SK-N-MC (cell line): Measurements from ENCODE around the gene SIGMAR1.
A peak's percentile ranks its signal among the peaks of the same experiment; 100 is the strongest.

Source experiments
- DNase-seq: peaks from one replicate; pipeline ENCODE4 v3.0.0-alpha.2; 2011; ENCODE audit warnings: low read depth, low spot score
- H3K27ac ChIP-seq: fragments of 200-600 bp; sonication (generic); 2 replicates; pipeline ENCODE4 v1.5.1; 2016; ENCODE audit warnings: mixed run types
- H3K36me3 ChIP-seq: fragments of 200-600 bp; sonication (generic); 2 replicates; pipeline ENCODE4 v1.6.1; 2017; ENCODE audit warnings: antibody characterized with exemption, low read length, mixed read lengths; ENCODE audit not compliant: insufficient read depth
- H3K4me3 ChIP-seq: fragments of 200-600 bp; sonication (generic); 2 replicates; pipeline ENCODE4 v1.5.1; 2016
- H3K9ac ChIP-seq: fragments of 200-600 bp; sonication (generic); 2 replicates; pipeline ENCODE4 v1.8.0; 2017; ENCODE audit warnings: mixed run types, mixed read lengths; ENCODE audit not compliant: insufficient read length
- H3K9me3 ChIP-seq: fragments of 200-600 bp; sonication (generic); 2 replicates; pipeline ENCODE4 v1.6.1; 2017; ENCODE audit warnings: low read depth, mild to moderate bottlenecking, antibody characterized with exemption, low read length, moderate library complexity, mixed read lengths
- EZH2 ChIP-seq: fragments of 200-600 bp; sonication (generic); IDR thresholded peaks from one replicate; pipeline ENCODE4 v1.6.1; 2017; ENCODE audit warnings: antibody characterized with exemption
- FOXP2 ChIP-seq: optimal IDR thresholded peaks from 2 replicates; pipeline ENCODE3; 2011; ENCODE audit warnings: mild to moderate bottlenecking, moderate library complexity; ENCODE audit not compliant: insufficient read depth; ENCODE audit errors: extremely low read length, control extremely low read depth
- POLR2AphosphoS5 ChIP-seq: IDR thresholded peaks from 2 replicates; pipeline ENCODE4 v1.6.1; 2012; ENCODE audit warnings: mild to moderate bottlenecking, low read depth, low read length, borderline replicate concordance

Gene SIGMAR1

GRCh38 chr9:34591917-34592866 lies 45.4 kb downstream of the SIGMAR1 start:
- no peaks in the 10 kb centered on the region for H3K36me3 ChIP-seq
- H3K4me3 ChIP-seq = peak overlapping the region; percentile 73; the same call in 1 of the 2 replicates
- no peak overlapping the region for H3K9ac ChIP-seq
- TF ChIP-seq FOXP2 = no peak
- no peak for TF ChIP-seq EZH2
- TF ChIP-seq POLR2AphosphoS5 = no peak
- H3K9me3 ChIP-seq = no peaks in the 10 kb centered on the region
- no peak for DNase-seq
- H3K27ac ChIP-seq = no peak overlapping the region

GRCh38 chr9:34591248-34591916 lies 46.2 kb downstream of the SIGMAR1 start:
- TF ChIP-seq EZH2 = no peak
- no peak for TF ChIP-seq FOXP2
- TF ChIP-seq POLR2AphosphoS5 = no peak
- Histone ChIP-seq H3K27ac (no peak overlapping the region), H3K9ac (no peak overlapping the region), H3K9me3 (no peaks in the 10 kb centered on the region), H3K36me3 (no peaks in the 10 kb centered on the region), H3K4me3 (peak overlapping the region; percentile 73)
- no peak for DNase-seq

GRCh38 chr9:34590381-34591247 lies 47.0 kb downstream of the SIGMAR1 start:
- peak overlapping the region; percentile 53 for H3K9ac ChIP-seq
- TF ChIP-seq FOXP2 = no peak
- TF ChIP-seq EZH2 = no peak
- TF ChIP-seq POLR2AphosphoS5 = no peak
- no peak for DNase-seq

GRCh38 chr9:34589636-34590380 lies 47.8 kb downstream of the SIGMAR1 start, which contains the start of gene CNTFR:
TSS of gene CNTFR (minus strand) at chr9:34589724. CDS start at chr9:34568981, 20,743 bp downstream.
- no peaks in the 10 kb centered on the region for H3K9me3 ChIP-seq
- H3K36me3 ChIP-seq = no peaks in the 10 kb centered on the region
- DNase-seq = no peak
- no peak for TF ChIP-seq FOXP2
- no peak for TF ChIP-seq EZH2
- no peak for TF ChIP-seq POLR2AphosphoS5
- peak within 1 kb of the TSS; percentile 82 for H3K4me3 ChIP-seq
- H3K9ac ChIP-seq = peak within 1 kb of the TSS; percentile 53
- H3K27ac ChIP-seq = no peak within 1 kb of the TSS

More at GRCh38 chr9:34590381-34591247, 47.0 kb downstream of the SIGMAR1 start:
- no peaks in the 10 kb centered on the region for H3K36me3 ChIP-seq
- H3K9me3 ChIP-seq = no peaks in the 10 kb centered on the region
- no peak overlapping the region for H3K27ac ChIP-seq
- peak overlapping the region; percentile 82 for H3K4me3 ChIP-seq

GRCh38 chr9:34588671-34589635 lies 48.6 kb downstream of the SIGMAR1 start:
- H3K9me3 ChIP-seq = no peaks in the 10 kb centered on the region
- peak overlapping the region; percentile 82 for H3K4me3 ChIP-seq
- H3K9ac ChIP-seq = no peak overlapping the region
- DNase-seq = no peak
- TF ChIP-seq FOXP2 = no peak
- TF ChIP-seq POLR2AphosphoS5 = no peak
- no peak for TF ChIP-seq EZH2
- no peak overlapping the region for H3K27ac ChIP-seq
- H3K36me3 ChIP-seq = no peaks in the 10 kb centered on the region

GRCh38 chr9:34587271-34587670 lies 50.3 kb downstream of the SIGMAR1 start:
- DNase-seq = no peak
- Histone ChIP-seq H3K9me3 (no peaks in the 10 kb centered on the region), H3K36me3 (no peaks in the 10 kb centered on the region), H3K4me3 (no peak overlapping the region), H3K27ac (no peak overlapping the region), H3K9ac (no peak overlapping the region)
- TF ChIP-seq EZH2 = no peak

- DNase-seq = no peak
- no peak overlapping the region for H3K27ac ChIP-seq
- no peak overlapping the region for H3K4me3 ChIP-seq
- H3K36me3 ChIP-seq = no peaks in the 10 kb centered on the region
- H3K9ac ChIP-seq = no peak overlapping the region
- no peaks in the 10 kb centered on the region for H3K9me3 ChIP-seq
- TF ChIP-seq FOXP2 (no peak), EZH2 (no peak), POLR2AphosphoS5 (no peak)
These were observed 51.5 kb downstream of the SIGMAR1 start for GRCh38 chr9:34585946-34586669.
